GM19324 (cell line): ENCODE data around the gene PEDS1.
"Not testable (repeated sequence)": the region's sequence is repeated elsewhere in the genome, so short reads cannot be mapped to it uniquely, and the experiment has no call there.

ENCODE experiments used
- ATAC-seq: cut with Tn5 transposase; IDR thresholded peaks from one replicate; pipeline ENCODE4 v1.9.1; 2021; ENCODE audit warnings: mild to moderate bottlenecking, moderate library complexity; ENCODE audit not compliant: unreplicated experiment, low FRiP score

Gene PEDS1

GRCh38 chr20:50165684-50166554 is 12.4 kb upstream of the PEDS1 start:
- ATAC-seq, result no peak

DNA sequence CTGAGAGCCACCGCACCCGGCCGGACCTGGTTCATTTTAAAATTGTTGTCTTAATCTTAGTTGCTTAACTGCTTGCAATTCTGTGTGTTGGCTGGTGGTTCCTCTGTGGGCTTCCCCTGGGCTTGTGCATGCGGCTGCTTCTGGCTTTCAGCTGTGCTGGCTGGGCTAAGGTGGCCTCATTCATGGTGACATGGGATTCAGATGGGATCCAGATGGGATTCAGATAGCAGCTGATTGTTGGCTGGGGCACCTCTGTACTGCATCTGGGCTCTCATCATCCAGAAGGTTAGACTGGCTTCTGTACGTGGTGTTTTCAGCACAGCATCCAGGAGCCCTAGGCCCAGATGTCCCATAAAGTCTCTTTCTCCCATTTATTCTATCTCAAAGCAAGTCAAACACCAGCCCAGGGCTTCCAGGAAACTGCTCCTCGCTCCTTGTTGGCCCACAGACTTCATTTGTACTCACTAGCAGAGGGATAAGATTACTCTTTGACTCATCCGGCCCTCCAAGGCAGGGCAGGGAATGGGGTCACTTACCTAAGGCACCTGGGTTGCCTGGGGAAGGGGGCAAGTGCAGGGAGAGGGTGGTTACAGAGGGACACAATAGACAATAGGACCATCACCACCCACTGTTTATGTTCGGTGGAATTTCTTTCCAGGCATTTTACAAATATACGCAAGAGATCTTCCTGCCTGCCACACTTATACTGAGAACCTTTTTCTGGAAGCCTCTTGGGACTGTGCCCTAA is 10.2 kb upstream of the PEDS1 start:
- no peak for ATAC-seq

DNA sequence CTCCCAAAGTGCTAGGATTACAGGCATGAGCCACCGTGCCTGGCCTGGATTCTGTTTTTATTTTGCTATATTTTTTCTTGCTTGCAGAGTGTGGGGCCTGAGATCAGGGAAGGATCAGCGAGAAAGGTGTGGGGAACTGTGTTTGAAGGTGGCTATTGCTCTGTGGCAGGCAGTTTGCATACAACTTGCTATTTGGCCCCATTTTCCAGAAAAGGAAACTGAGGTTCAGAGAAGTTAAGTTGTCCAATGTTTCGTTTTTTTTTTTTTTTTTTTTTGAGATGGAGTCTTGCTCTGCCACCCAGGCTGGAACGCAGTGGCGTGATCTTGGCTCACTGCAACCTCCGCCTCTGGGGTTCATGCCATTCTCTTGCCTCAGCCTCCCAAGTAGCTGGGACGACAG is 8.0 kb upstream of the PEDS1 start:
- not testable (repeated sequence) for ATAC-seq

- no peak for ATAC-seq
Measured at GRCh38 chr20:50153153-50153499, 397 bp downstream of the PEDS1 start.

- ATAC-seq, result no peak
Measured at GRCh38 chr20:50152394-50153152, 950 bp downstream of the PEDS1 start.

DNA sequence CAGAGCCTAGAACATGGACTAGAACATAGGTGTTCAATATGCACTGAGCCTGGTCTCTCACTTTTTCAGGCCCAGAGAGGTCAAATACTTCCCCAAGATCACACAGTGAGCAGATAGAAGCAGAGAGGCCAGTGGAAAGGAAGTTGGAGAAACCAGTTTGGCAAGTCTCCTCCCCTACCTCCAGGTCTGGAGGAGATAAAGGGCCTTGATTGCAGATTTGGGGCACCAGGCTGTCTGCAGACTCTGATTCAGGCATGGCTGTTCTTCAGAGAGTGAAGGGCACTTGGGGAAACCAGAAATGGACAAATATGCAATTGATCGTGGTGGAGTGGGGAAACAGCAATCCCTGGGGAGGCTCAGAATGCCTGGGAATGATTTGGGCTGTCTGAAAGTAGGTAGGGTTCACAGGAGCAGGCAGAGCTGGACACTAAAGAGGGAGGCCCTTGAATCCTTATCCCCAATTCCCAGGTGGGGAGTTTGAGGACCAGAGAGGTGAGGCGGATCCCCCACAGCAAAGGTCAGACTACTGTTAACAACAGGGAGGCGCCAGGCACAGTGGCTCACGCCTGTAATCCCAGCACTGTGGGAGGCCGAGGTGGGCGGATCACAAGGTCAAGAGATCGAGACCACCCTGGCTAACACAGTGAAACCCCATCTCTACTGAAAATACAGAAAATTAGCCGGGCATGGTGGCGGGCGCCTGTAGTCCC is 2.3 kb downstream of the PEDS1 start:
- ATAC-seq, result no peak

- no peak for ATAC-seq
Measured at GRCh38 chr20:50149481-50150254, 3.9 kb downstream of the PEDS1 start.

DNA sequence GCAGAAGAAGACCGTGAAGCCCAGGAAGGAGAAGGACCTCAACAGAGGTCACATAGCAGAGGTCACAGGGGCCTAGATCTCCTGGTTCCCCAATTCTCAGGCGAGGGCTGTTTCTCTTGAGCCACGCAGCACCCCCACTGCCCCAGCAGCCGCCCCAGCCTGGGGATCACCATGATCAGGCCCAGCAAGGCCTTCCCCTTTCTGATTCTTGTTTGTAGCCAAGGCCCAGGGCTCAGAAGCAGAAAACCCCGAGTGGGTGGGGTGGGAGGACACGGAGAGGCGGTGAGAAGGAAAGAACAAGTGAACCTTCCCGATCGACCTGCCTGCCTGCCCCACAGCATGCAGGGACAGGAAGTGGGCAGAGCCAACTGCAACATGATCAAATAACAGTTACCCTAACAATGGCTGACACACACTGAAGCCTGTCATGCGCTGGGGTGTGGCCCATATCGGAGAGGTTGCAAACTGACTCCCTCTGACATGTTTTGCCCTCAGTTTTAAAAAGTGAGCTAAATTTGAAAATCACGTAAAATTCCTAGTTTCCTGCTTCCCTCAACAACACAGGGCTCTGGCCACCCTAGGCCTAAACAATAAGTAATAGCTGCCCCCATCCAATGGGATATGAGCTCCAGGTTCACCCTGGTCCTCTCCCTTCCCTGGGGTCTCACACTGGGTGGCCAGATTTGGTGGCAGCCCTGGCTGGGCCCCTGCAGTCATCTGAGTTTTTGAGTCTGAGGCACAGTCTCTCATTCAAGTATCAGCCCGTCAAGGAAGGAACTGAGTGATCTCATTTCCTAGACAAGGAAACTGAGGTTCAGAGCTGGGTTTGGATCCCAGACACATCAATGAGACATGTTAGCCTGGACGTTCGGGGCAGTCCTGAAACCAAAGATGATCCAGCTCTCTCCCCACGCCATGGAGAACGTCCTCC is 6.5 kb downstream of the PEDS1 start:
- ATAC-seq, result no peak

- no peak for ATAC-seq
Measured at GRCh38 chr20:50146214-50146613, 7.3 kb downstream of the PEDS1 start.

DNA sequence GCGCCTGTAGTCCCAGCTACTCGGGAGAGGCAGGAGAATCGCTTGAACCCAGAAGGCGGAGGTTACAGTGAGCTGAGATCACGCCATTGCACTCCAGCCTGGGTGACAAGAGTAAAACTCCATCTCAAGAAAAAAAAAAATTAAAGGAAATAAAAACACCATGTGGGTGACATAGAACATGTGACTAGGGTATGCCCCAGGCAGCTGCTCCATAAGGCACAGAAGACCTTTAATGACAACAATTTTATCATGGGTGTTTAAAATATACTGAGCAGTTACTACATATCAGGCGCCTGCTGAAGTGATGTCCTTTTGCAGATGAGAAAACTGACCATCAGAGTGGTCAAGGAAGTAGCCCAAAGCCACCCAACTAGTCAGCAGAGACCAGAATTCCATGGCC is 8.0 kb downstream of the PEDS1 start:
- ATAC-seq, result no peak

DNA sequence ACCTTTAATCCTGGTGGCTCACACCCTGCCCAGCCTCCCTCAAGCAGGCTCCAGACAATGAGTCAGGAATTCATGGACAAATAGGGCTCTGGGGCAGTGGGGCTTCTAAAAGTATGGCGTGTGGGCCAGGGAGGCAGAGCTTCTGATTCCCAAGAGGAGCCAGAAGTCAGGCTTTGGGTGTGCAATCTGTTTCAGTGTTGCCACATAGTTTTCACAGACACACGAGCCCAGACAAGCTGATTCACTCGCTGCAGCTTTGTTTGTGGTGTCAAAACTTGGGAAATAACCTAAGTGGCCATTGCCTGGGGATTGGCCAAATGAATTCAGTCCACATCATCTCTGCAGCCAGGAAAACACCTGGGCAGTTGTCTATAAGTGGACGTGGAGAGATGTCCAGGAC is 9.2 kb downstream of the PEDS1 start:
- no peak for ATAC-seq

DNA sequence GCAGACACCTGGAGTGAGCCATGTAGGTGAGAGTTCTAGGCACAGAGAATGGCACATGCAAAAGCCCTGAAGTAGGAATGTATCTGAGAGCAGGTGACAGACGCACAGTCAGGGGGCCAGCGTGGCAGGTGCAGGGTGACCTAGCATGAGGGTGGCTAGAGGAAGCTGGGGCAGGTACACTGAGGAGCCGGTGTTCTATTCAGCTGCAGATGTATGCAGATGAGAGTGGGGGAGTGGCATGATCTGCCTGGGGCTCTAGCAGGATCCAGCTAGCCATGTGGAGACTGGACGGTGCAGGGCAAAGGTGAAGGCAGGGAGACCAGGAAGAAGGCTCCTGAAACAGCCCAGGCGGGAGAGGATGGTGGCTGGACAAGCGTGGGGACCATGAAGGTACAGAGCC is 10.7 kb downstream of the PEDS1 start:
- ATAC-seq, result no peak

- no peak for ATAC-seq
Measured at GRCh38 chr20:50141811-50142561, 11.5 kb downstream of the PEDS1 start.

DNA sequence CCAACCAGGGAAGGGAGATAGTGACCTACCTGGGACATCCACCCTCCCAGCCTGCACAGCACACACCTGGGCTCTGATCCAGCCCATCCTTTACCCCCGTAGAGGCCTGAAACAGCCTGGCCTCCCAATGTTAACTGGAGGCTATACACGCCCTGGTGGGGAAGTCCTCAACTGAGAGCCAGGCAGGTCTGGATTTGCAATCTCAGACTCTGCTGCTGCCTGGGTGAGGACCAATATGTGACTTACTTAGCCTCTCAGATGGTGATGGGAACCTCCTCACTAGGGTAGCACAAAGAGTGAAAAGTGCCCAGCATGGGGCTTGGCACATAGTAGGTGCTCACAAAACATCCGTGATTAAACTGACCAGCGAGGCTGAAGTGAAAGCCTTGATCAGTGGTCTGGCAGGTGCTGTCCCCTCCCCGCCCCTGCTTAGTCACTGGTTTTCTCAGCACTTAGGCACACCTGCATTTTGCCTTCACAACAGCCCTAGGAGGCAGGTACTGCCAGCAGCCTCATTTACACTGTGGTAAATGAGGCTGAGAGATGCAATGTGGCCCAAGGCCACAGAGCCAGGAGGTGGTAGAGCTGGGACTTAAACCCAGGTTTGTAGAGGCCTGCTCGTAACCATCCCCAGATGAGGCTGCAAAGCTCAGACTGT is 12.4 kb downstream of the PEDS1 start:
- no peak for ATAC-seq

GRCh38 chr20:50140339-50140859 is 13.1 kb downstream of the PEDS1 start:
- ATAC-seq, result no peak

GRCh38 chr20:50138479-50139393 is 14.8 kb downstream of the PEDS1 start:
- no peak for ATAC-seq
